ENCODE results near the gene NUP98.

Gene NUP98

DNA sequence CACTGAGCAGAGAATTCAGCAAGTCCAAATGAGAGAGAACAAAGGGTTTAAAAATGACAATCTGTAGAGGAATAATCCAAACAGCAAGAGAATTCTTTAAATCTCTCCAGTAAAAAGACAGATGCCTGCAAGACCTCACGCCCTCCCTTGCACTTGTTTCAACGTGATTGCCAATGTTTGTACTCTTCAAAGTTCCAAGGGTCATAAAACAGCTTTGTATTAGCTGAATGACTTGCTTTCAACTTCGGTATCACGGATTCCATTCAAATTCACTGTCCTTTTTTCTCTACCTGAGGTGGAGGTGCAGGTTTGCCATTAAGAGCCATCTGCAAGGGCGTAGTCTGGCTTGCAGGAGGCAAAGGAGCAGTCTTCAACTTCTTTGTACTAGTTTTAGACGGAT, 85.1 kb downstream of the NUP98 start:
- CTCF ChIA-PET: no interaction called here
- DNase-seq (ENCODE audit: extremely low spot score): no peak
- POLR2A ChIA-PET: no interaction called here
- TF ChIP-seq L3MBTL2 (conservative IDR thresholded peaks at IDR 0.05) (no peak), CTBP1 (IDR thresholded peaks at IDR 0.05; ENCODE audit: borderline replicate concordance) (no peak), HDGF (IDR thresholded peaks at IDR 0.05; ENCODE audit: borderline replicate concordance) (no peak), FOXA1 (IDR thresholded peaks at IDR 0.05) (no peak), ELF4 (IDR thresholded peaks at IDR 0.05) (no peak), LEF1 (IDR thresholded peaks at IDR 0.05; ENCODE audit: borderline replicate concordance) (no peak), SP1 (IDR thresholded peaks at IDR 0.05) (no peak), BHLHE40 (IDR thresholded peaks at IDR 0.05; ENCODE audit: borderline replicate concordance) (no peak), ARNT (IDR thresholded peaks at IDR 0.05) (no peak), TARDBP (IDR thresholded peaks at IDR 0.05) (no peak), FOXK2 (IDR thresholded peaks at IDR 0.05) (no peak), SUZ12 (IDR thresholded peaks at IDR 0.05) (no peak), ZNF384 (IDR thresholded peaks at IDR 0.05) (no peak), NFRKB (IDR thresholded peaks at IDR 0.05) (no peak), FOXM1 (IDR thresholded peaks at IDR 0.05; ENCODE audit: borderline replicate concordance) (no peak)
- TF ChIP-seq, protein P1, sequence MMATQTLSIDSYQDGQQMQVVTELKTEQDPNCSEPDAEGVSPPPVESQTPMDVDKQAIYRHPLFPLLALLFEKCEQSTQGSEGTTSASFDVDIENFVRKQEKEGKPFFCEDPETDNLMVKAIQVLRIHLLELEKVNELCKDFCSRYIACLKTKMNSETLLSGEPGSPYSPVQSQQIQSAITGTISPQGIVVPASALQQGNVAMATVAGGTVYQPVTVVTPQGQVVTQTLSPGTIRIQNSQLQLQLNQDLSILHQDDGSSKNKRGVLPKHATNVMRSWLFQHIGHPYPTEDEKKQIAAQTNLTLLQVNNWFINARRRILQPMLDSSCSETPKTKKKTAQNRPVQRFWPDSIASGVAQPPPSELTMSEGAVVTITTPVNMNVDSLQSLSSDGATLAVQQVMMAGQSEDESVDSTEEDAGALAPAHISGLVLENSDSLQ (IDR thresholded peaks at IDR 0.05): no peak

DNA sequence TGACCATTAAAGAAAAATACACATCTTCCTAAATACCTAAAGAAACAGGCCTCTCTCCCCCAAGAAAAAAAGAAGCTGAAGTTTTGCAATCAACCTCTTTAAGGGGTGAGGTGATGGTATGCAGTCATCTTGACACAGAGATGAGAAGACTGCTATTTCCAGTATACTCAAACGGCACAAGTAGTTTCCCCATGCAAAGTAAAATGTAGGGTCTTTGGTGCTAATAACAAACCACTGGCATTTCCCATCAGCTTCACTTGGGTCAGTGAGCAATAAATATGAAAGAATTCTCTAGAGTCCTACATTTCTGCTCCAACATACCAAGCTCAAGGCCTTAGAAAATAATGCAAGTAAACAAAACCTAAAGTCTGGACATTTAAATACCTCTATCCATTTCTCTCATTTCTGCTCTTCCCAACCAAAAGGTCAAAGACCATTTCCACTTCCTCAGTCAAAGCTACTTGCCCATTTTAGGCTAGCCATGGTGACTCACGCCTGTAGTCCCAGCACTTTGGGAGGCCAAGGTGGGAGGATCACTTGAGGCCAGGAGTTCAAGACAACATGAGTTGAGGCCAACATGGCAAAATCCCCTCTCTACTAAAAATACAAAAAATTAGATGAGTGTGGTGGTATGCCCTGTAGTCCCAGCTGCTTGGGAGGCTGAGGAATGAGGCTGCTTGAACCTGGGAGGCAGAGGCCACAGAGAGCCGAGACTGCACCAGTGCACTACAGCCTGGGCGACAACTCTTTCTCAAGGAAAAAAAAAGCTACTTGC, 86.7 kb downstream of the NUP98 start:
- ChIA-PET CTCF (no interaction called here), POLR2A (no interaction called here)
- no peak for DNase-seq (ENCODE audit: extremely low spot score)
- TF ChIP-seq LEF1 (IDR thresholded peaks at IDR 0.05; ENCODE audit: borderline replicate concordance) (no peak), FOXA1 (IDR thresholded peaks at IDR 0.05) (no peak), ZNF384 (IDR thresholded peaks at IDR 0.05) (no peak), SUZ12 (IDR thresholded peaks at IDR 0.05) (no peak), TARDBP (IDR thresholded peaks at IDR 0.05) (no peak), FOXM1 (IDR thresholded peaks at IDR 0.05; ENCODE audit: borderline replicate concordance) (no peak), L3MBTL2 (conservative IDR thresholded peaks at IDR 0.05) (no peak), ARNT (IDR thresholded peaks at IDR 0.05) (no peak), ELF4 (IDR thresholded peaks at IDR 0.05) (no peak)
- TF ChIP-seq, protein P1 (IDR thresholded peaks at IDR 0.05): no peak

DNA sequence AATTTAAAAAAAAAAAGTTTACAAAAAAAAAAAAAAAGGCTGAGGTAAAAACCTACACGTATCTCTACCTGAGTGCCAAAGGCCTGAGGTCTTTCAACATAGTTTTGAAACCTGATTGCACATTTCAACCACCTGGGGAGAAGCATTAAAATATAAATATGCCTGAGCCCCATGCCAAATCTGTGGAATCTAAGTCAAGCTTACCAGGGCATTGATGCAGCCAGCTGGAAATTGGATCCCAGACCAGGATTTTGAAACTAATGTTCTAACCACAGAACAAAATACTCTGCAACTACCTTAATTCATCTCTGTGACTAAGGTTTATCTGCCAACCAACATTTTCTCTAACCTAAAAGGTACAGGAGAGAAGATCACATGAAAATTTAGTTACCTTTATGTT, 87.4 kb downstream of the NUP98 start:
- CTCF ChIA-PET: no interaction called here
- POLR2A ChIA-PET: no interaction called here
- DNase-seq (ENCODE audit: extremely low spot score): no peak
- TF ChIP-seq FOXA1 (IDR thresholded peaks at IDR 0.05) (no peak), TARDBP (IDR thresholded peaks at IDR 0.05) (no peak), SUZ12 (IDR thresholded peaks at IDR 0.05) (no peak), NFRKB (IDR thresholded peaks at IDR 0.05) (no peak), ARNT (IDR thresholded peaks at IDR 0.05) (no peak), FOXK2 (IDR thresholded peaks at IDR 0.05) (no peak), ZNF384 (IDR thresholded peaks at IDR 0.05) (no peak), SP1 (IDR thresholded peaks at IDR 0.05) (no peak), LEF1 (IDR thresholded peaks at IDR 0.05; ENCODE audit: borderline replicate concordance) (no peak), CTBP1 (IDR thresholded peaks at IDR 0.05; ENCODE audit: borderline replicate concordance) (no peak), ELF4 (IDR thresholded peaks at IDR 0.05) (no peak), FOXM1 (IDR thresholded peaks at IDR 0.05; ENCODE audit: borderline replicate concordance) (no peak), L3MBTL2 (conservative IDR thresholded peaks at IDR 0.05) (no peak), HDGF (IDR thresholded peaks at IDR 0.05; ENCODE audit: borderline replicate concordance) (no peak), BHLHE40 (IDR thresholded peaks at IDR 0.05; ENCODE audit: borderline replicate concordance) (no peak)
- TF ChIP-seq, protein P1 (IDR thresholded peaks at IDR 0.05): no peak

DNA sequence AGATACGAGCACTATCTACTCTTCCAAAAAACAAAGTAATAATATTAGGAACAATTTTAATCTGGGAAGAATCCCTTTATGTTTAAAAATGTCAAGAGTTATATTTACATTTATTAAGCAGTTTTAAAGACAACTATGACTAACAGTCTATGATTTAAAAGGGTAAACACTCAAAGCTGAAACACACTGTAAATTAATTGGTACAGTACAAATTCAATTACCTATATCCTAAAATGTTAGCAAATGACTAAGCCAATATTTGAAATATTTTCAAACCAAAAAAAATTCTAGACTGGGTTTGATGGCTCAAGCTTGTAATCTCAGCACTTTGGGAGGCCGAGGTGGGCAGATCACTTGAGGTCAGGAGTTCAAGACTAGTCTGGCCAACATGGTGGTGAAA, 90.2 kb downstream of the NUP98 start:
- no peak for DNase-seq (ENCODE audit: extremely low spot score)
- POLR2A ChIA-PET: no interaction called here
- TF ChIP-seq, protein P1 (IDR thresholded peaks at IDR 0.05): no peak
- no peak for TF ChIP-seq FOXM1 (IDR thresholded peaks at IDR 0.05; ENCODE audit: borderline replicate concordance)
- no peak for TF ChIP-seq FOXK2 (IDR thresholded peaks at IDR 0.05)
- no peak for TF ChIP-seq HDGF (IDR thresholded peaks at IDR 0.05; ENCODE audit: borderline replicate concordance)
- no peak for TF ChIP-seq FOXA1 (IDR thresholded peaks at IDR 0.05)
- TF ChIP-seq LEF1 (IDR thresholded peaks at IDR 0.05; ENCODE audit: borderline replicate concordance): no peak
- TF ChIP-seq TARDBP (IDR thresholded peaks at IDR 0.05): no peak
- TF ChIP-seq CTBP1 (IDR thresholded peaks at IDR 0.05; ENCODE audit: borderline replicate concordance): no peak
- TF ChIP-seq SUZ12 (IDR thresholded peaks at IDR 0.05): no peak
- no peak for TF ChIP-seq ZNF384 (IDR thresholded peaks at IDR 0.05)
- CTCF ChIA-PET: no interaction called here

- CTCF ChIA-PET: no interaction called here
- TF ChIP-seq SUZ12 (IDR thresholded peaks at IDR 0.05) (no peak), HDGF (IDR thresholded peaks at IDR 0.05; ENCODE audit: borderline replicate concordance) (no peak), FOXK2 (IDR thresholded peaks at IDR 0.05) (no peak), ELF4 (IDR thresholded peaks at IDR 0.05) (no peak), FOXM1 (IDR thresholded peaks at IDR 0.05; ENCODE audit: borderline replicate concordance) (no peak), SP1 (IDR thresholded peaks at IDR 0.05) (no peak), CTBP1 (IDR thresholded peaks at IDR 0.05; ENCODE audit: borderline replicate concordance) (no peak), FOXA1 (IDR thresholded peaks at IDR 0.05) (no peak)
- no peak for DNase-seq (ENCODE audit: extremely low spot score)
- POLR2A ChIA-PET: no interaction called here
Measured at GRCh38 chr11:3703383-3703782, 94.0 kb downstream of the NUP98 start.

Data from HEK293T (cell line).